ENCODE measurements around the gene ELAPOR1. TPM values are rescaled to one million over a fixed set of nuclear protein-coding genes. Genes with fewer than 3 reads are reported as not detected.

Gene ELAPOR1
- total and polyA plus RNA-seq, 2 of the 4 experiments (the other 2 are of a cell fraction): 0.54 to 1.6 TPM

DNA sequence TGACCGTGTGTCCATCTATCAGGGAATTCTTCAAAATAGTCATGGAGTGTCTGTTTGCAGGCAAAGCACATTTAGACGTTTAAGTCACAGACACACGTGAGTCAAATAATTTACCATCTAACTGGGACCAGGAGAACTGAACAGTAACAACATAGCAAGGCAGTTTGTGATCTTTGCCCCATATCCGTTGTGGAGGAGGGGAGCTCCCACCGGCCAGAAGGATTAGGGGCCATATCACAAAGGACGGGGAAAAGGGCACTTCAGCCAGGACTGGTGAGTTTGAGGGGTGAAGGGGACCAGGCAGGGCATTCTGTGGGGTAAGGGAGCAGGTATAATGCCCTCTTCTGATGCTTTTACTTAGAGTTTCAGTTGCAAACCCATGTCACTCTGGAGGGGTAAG, 22.9 kb downstream of the ELAPOR1 start:
- H3K4me2 ChIP-seq (ENCODE audit: low read depth, low read length): no peak overlapping the region
- dilution Hi-C loops (cut with HindIII; ENCODE audit: low sequenced_read_pairs, unreplicated experiment) (no loop called here), intact Hi-C loops (cut with micrococcal nuclease) (no loop called here), in situ Hi-C loops (cut with MboI; ENCODE audit: low sequenced_read_pairs) (no loop called here)
- BruUV-seq (replicated peaks): no TSS peak
- H4K91ac ChIP-seq (ENCODE audit: insufficient read depth, low read depth, low read length): no peak overlapping the region
- H3K23ac ChIP-seq (ENCODE audit: low read depth, low read length): no peak overlapping the region
- H3K36me3 ChIP-seq (ENCODE audit: control insufficient read depth, insufficient read depth, low read length): no peaks in the 10 kb centered on the region
- POLR2A ChIA-PET (ENCODE audit: unreplicated experiment): no interaction called here
- H2AK5ac ChIP-seq (ENCODE audit: low read depth, low read length): no peak overlapping the region
- no peaks in the 10 kb centered on the region for H3K79me1 ChIP-seq (ENCODE audit: low read depth in 1 of 2, low read length in 2 of 2)
- H2AK9ac ChIP-seq (replicated peaks; ENCODE audit: low read depth, low read length, poor library complexity): no peak overlapping the region
- no peak overlapping the region for H2BK5ac ChIP-seq (ENCODE audit: low read depth, low read length, poor library complexity, severe bottlenecking)
- H2BK15ac ChIP-seq (ENCODE audit: low read depth, low read length): no peak overlapping the region
- no peak overlapping the region for H4K5ac ChIP-seq (ENCODE audit: low read depth, low read length)
- no peak for DNase-seq
- H3K9ac ChIP-seq (ENCODE audit: low read depth, low read length): no peak overlapping the region
- H4K8ac ChIP-seq (ENCODE audit: low read depth in 2 of 2, low read length in 2 of 2): no peak overlapping the region
- no peaks in the 10 kb centered on the region for H3K27me3 ChIP-seq (ENCODE audit: control insufficient read depth, insufficient read depth, low read length)
- 53% methylated on average over 4 of the region's 6 CpGs; no CpG with 5 or more reads in 1 of the 2 experiments for WGBS, 2 experiments (ENCODE audit: extremely low coverage in 2 of 2, insufficient read length in 1 of 2)
- H3K27ac ChIP-seq (ENCODE audit: insufficient read depth, low read length): no peak overlapping the region
- no peak overlapping the region for H3K18ac ChIP-seq (ENCODE audit: low read depth, low read length)
- H2BK20ac ChIP-seq (ENCODE audit: low read depth, low read length): no peak overlapping the region
- no peaks in the 10 kb centered on the region for H4K20me1 ChIP-seq (ENCODE audit: insufficient read depth, low read length)
- no peak for TF ChIP-seq NFE2L2 (IDR thresholded peaks at IDR 0.05; ENCODE audit: low read depth, low read length)
- no peak for TF ChIP-seq ELK1 (IDR thresholded peaks at IDR 0.05; ENCODE audit: borderline replicate concordance, low read depth, low read length)
- TF ChIP-seq MAZ (IDR thresholded peaks at IDR 0.05; ENCODE audit: borderline replicate concordance, low read depth, low read length): no peak
- TF ChIP-seq, protein P1, sequence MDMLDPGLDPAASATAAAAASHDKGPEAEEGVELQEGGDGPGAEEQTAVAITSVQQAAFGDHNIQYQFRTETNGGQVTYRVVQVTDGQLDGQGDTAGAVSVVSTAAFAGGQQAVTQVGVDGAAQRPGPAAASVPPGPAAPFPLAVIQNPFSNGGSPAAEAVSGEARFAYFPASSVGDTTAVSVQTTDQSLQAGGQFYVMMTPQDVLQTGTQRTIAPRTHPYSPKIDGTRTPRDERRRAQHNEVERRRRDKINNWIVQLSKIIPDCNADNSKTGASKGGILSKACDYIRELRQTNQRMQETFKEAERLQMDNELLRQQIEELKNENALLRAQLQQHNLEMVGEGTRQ (IDR thresholded peaks at IDR 0.05; ENCODE audit: low read depth, low read length): no peak
- no peak for TF ChIP-seq POLR2A (IDR thresholded peaks at IDR 0.05; ENCODE audit: low read depth, low read length)
- H3K4me1 ChIP-seq (ENCODE audit: control insufficient read depth, insufficient read depth, low read length): no peaks in the 10 kb centered on the region
- CTCF ChIA-PET: no interaction called here
- no peak overlapping the region for H3K56ac ChIP-seq (ENCODE audit: extremely low read depth, insufficient read depth, low read length)
- no peak for ATAC-seq (ENCODE audit: low read depth)
- no peak overlapping the region for H2BK120ac ChIP-seq (ENCODE audit: low read depth, low read length)
- H2AFZ ChIP-seq (replicated peaks; ENCODE audit: low read length, poor library complexity): no peak overlapping the region
- H3K9me3 ChIP-seq (ENCODE audit: control insufficient read depth, insufficient read depth, low read length): no peaks in the 10 kb centered on the region
- no peak overlapping the region for H3K4me3 ChIP-seq (ENCODE audit: insufficient read depth, low read depth, low read length)
- no peak overlapping the region for H3K14ac ChIP-seq (replicated peaks; ENCODE audit: low read depth, low read length)
- H3K9me1 ChIP-seq (ENCODE audit: insufficient read depth, low read length): no peaks in the 10 kb centered on the region
- H3K4ac ChIP-seq (ENCODE audit: low read depth, low read length): no peak overlapping the region

All from IMR-90 (cell line).